GM12873 (cell line): ENCODE data around the gene C10orf143.

Experiments
- CTCF ChIP-seq: IDR thresholded peaks from 2 replicates; pipeline ENCODE4 v1.5.1; 2012; ENCODE audit warnings: low read depth, mild to moderate bottlenecking, moderate library complexity, low read length, control low read depth; ENCODE audit not compliant: insufficient read depth; ENCODE audit errors: missing control alignments

The C10orf143 gene

GRCh38 chr10:130062976-130063375 lies 47.7 kb downstream of the C10orf143 start:
- TF ChIP-seq CTCF = no peak

GRCh38 chr10:130062201-130062600 lies 48.4 kb downstream of the C10orf143 start:
- TF ChIP-seq CTCF = no peak

- TF ChIP-seq CTCF = no peak
Observed at GRCh38 chr10:130061760-130062159, 48.9 kb downstream of the C10orf143 start.

- no peak for TF ChIP-seq CTCF
Observed at GRCh38 chr10:130054021-130054420, 56.6 kb downstream of the C10orf143 start.

GRCh38 chr10:130053561-130053960 lies 57.1 kb downstream of the C10orf143 start:
- no peak for TF ChIP-seq CTCF

GRCh38 chr10:130052193-130052592 lies 58.4 kb downstream of the C10orf143 start:
- no peak for TF ChIP-seq CTCF

GRCh38 chr10:130050721-130051120 lies 59.9 kb downstream of the C10orf143 start:
- no peak for TF ChIP-seq CTCF

- no peak for TF ChIP-seq CTCF
Observed at GRCh38 chr10:130049987-130050386, 60.6 kb downstream of the C10orf143 start.
